Parathyroid adenoma (tissue), 2 donors: ENCODE measurements around the gene VPS26C.

Experiments used
- H2AFZ ChIP-seq: fragments of 300-600 bp; sonication (generic); one replicate; pipeline ENCODE4 v1.7.0; 2017; ENCODE audit warnings: antibody characterized with exemption, mild to moderate bottlenecking
- H3K27ac ChIP-seq: fragments of 300-600 bp; sonication (generic); one replicate; pipeline ENCODE4 v1.7.0; 2017
- H3K27me3 ChIP-seq: fragments of 300-600 bp; sonication (generic); one replicate; pipeline ENCODE4 v1.7.0; 2017; ENCODE audit warnings: low read length; ENCODE audit not compliant: control insufficient read depth, insufficient read depth
- H3K36me3 ChIP-seq: fragments of 300-600 bp; sonication (generic); one replicate; pipeline ENCODE4 v1.7.0; 2017; ENCODE audit warnings: low read length; ENCODE audit not compliant: control insufficient read depth, insufficient read depth
- H3K4me1 ChIP-seq: fragments of 300-600 bp; sonication (generic); one replicate; pipeline ENCODE4 v1.7.0; 2017; ENCODE audit warnings: control low read depth
- H3K4me2 ChIP-seq: fragments of 300-600 bp; sonication (generic); one replicate; pipeline ENCODE4 v1.7.0; 2017; ENCODE audit warnings: low read length
- H3K4me3 ChIP-seq: fragments of 300-600 bp; sonication (generic); one replicate; pipeline ENCODE4 v1.7.0; 2017; ENCODE audit warnings: low read depth, low read length
- H3K79me2 ChIP-seq: fragments of 300-600 bp; sonication (generic); one replicate; pipeline ENCODE4 v1.7.0; 2017; ENCODE audit warnings: control low read depth
- H3K9ac ChIP-seq: fragments of 300-600 bp; sonication (generic); one replicate; pipeline ENCODE4 v1.7.0; 2017; ENCODE audit warnings: mild to moderate bottlenecking
- H3K9me3 ChIP-seq: fragments of 300-600 bp; sonication (generic); one replicate; pipeline ENCODE4 v1.7.0; 2017; ENCODE audit warnings: low read length; ENCODE audit not compliant: control insufficient read depth
- TF ChIP-seq, protein P1 (sequence below): fragments of 300-600 bp; sonication (generic); IDR thresholded peaks from one replicate; pipeline ENCODE4 v1.7.0; 2017; ENCODE audit warnings: antibody characterized with exemption, mild to moderate bottlenecking
- donor health status: primary hyperparathyroidism.

The VPS26C gene

DNA sequence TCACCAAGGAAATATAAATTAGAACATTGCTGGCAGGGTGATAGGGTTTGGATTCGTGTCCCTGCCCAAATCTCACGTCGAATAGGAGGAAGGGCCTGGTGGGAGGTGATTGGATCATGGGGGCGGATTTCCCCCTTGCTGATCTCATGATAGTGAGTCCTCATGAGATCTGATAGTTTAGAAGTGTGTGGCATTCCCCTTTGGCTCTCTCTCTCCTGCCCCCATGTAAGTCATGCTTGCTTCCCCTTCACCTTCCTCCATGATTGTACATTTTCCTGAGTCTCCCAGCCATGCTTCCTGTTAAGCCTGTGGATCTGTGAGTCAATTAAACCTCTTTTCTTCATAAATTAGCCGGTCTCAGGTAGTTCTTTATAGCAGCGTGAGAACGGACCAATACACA is 60.6 kb downstream of the VPS26C start:
- Histone ChIP-seq H3K4me1 (no peaks in the 10 kb centered on the region), H3K9me3 (no peaks in the 10 kb centered on the region), H3K9ac (no peak overlapping the region), H3K27ac (no peak overlapping the region), H3K4me2 (no peak overlapping the region), H3K27me3 (no peaks in the 10 kb centered on the region), H3K79me2 (no peaks in the 10 kb centered on the region), H3K36me3 (no peaks in the 10 kb centered on the region), H2AFZ (no peak overlapping the region), H3K4me3 (no peak overlapping the region)
- TF ChIP-seq, protein P1, sequence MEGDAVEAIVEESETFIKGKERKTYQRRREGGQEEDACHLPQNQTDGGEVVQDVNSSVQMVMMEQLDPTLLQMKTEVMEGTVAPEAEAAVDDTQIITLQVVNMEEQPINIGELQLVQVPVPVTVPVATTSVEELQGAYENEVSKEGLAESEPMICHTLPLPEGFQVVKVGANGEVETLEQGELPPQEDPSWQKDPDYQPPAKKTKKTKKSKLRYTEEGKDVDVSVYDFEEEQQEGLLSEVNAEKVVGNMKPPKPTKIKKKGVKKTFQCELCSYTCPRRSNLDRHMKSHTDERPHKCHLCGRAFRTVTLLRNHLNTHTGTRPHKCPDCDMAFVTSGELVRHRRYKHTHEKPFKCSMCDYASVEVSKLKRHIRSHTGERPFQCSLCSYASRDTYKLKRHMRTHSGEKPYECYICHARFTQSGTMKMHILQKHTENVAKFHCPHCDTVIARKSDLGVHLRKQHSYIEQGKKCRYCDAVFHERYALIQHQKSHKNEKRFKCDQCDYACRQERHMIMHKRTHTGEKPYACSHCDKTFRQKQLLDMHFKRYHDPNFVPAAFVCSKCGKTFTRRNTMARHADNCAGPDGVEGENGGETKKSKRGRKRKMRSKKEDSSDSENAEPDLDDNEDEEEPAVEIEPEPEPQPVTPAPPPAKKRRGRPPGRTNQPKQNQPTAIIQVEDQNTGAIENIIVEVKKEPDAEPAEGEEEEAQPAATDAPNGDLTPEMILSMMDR, result no peak

GRCh38 chr21:37204580-37204979 is 62.6 kb downstream of the VPS26C start:
- Histone ChIP-seq H3K9ac (no peak overlapping the region), H3K79me2 (no peaks in the 10 kb centered on the region), H3K27me3 (no peaks in the 10 kb centered on the region)

GRCh38 chr21:37202221-37203110 is 64.7 kb downstream of the VPS26C start:
- H3K79me2 ChIP-seq, result no peaks in the 10 kb centered on the region
- TF ChIP-seq, protein P1, result no peak
- H3K4me3 ChIP-seq, result no peak overlapping the region
- H2AFZ ChIP-seq, result no peak overlapping the region
- H3K27me3 ChIP-seq, result no peaks in the 10 kb centered on the region
- H3K4me1 ChIP-seq, result no peaks in the 10 kb centered on the region
- no peaks in the 10 kb centered on the region for H3K36me3 ChIP-seq
- no peak overlapping the region for H3K4me2 ChIP-seq
- H3K27ac ChIP-seq, result no peak overlapping the region
- H3K9ac ChIP-seq, result no peak overlapping the region
- H3K9me3 ChIP-seq, result no peaks in the 10 kb centered on the region

More at GRCh38 chr21:37204580-37204979, 62.6 kb downstream of the VPS26C start:
- Histone ChIP-seq H3K9me3 (no peaks in the 10 kb centered on the region), H3K36me3 (no peaks in the 10 kb centered on the region), H3K4me1 (no peaks in the 10 kb centered on the region), H3K27ac (no peak overlapping the region), H3K4me3 (no peak overlapping the region), H3K4me2 (no peak overlapping the region), H2AFZ (no peak overlapping the region)
- TF ChIP-seq, protein P1, result no peak

DNA sequence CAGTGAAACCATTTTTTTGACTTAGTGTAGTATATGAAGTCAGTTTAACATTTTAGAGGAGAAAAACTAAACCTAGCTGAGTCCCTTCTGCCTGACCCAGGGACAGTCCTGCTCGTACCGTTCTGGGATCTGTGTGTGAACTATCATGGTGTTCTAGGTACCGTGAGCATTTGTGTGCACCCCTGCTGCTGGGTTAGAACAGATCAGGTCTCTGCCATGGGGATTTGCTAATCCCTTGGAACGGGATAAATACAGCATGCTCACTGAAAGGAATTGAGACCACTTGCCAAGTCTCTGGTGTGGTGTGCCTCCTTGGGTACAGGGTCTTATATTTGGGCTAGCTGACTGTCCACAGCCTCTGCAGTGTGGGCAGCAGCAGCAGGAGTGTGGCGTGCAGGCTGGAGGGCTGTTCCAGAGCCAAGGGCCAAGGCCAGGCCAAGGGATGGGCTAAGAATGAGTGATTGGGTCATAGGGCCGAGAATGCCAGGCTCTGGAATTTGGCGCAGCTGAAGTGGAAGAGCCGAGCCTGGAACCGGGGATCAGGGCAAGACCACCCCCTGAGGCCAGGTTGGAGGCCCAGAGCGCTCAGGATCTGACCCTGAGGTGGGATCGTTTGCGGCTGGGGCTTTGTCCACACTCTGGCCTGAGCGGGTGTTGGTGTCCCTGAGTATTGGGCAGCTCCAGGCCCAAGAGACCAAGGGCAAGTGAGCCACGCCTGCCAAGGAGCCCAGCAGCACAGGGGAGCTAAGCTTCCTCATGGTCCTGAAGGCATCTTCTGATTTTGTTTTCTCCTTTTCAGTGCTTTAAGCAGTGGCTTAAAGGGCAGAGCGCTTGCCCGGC is 66.3 kb downstream of the VPS26C start:
- no peak overlapping the region for H2AFZ ChIP-seq
- H3K79me2 ChIP-seq, result no peaks in the 10 kb centered on the region
- H3K4me1 ChIP-seq, result no peaks in the 10 kb centered on the region
- H3K27me3 ChIP-seq, result no peaks in the 10 kb centered on the region
- no peak overlapping the region for H3K9ac ChIP-seq
- no peak overlapping the region for H3K4me3 ChIP-seq
- H3K9me3 ChIP-seq, result no peaks in the 10 kb centered on the region
- H3K4me2 ChIP-seq, result no peak overlapping the region
- H3K27ac ChIP-seq, result no peak overlapping the region
- TF ChIP-seq, protein P1, result no peak
- no peaks in the 10 kb centered on the region for H3K36me3 ChIP-seq
